SK-N-SH (cell line): ENCODE data around the gene C16orf54. TPM values are rescaled to one million over a fixed set of nuclear protein-coding genes. Genes with fewer than 3 reads are reported as not detected.

Experiments used
- CTCF ChIA-PET: fragments of 300-600, 350-600 bp; formaldehyde crosslinking; extraction: SDS; loops from one replicate; lab custom pipeline; 2021; lab: Yijun Ruan, JAX
- POLR2A ChIA-PET: fragments of 350-600 bp; sonication (Branson Sonifier 250); formaldehyde crosslinking; extraction: SDS; loops from one replicate; lab custom pipeline; 2020; ENCODE audit warnings: antibody characterized with exemption, inconsistent platforms; lab: Yijun Ruan, JAX
- DNase-seq: peaks from one replicate; pipeline ENCODE4 v3.0.0; 2012
- H2AFZ ChIP-seq: fragments of 200-600 bp; sonication (generic); 2 replicates; pipeline ENCODE4 v1.8.1; 2016; ENCODE audit warnings: antibody characterized with exemption, mild to moderate bottlenecking, low read depth
- H3F3A ChIP-seq: fragments of 200-600 bp; sonication (generic); replicated peaks from 2 replicates; pipeline ENCODE3; 2016; ENCODE audit warnings: antibody characterized with exemption, mild to moderate bottlenecking; ENCODE audit not compliant: insufficient read depth
- H3K27ac ChIP-seq, 2 experiments: fragments of 200-500 bp in 1 of 2; fragments of 200-600 bp in 1 of 2; sonication (Bioruptor generic) in 1 of 2; sonication (generic), shearing (Covaris generic) in 1 of 2; 2 replicates each; pipeline versions ENCODE4 v1.5.1 to v1.6.1; 2014 to 2016; ENCODE audit warnings: low read depth in 2 of 2, inconsistent platforms in 1 of 2, low read length in 1 of 2, mild to moderate bottlenecking in 1 of 2, mixed read lengths in 1 of 2
- H3K27me3 ChIP-seq: fragments of 200-600 bp; sonication (generic), shearing (Covaris generic); 2 replicates; pipeline ENCODE4 v1.6.1; 2016; ENCODE audit warnings: mixed run types; ENCODE audit not compliant: insufficient read depth
- H3K36me3 ChIP-seq, 2 experiments: fragments of 200-500 bp in 1 of 2; fragments of 200-600 bp in 1 of 2; sonication (Bioruptor generic) in 1 of 2; sonication (generic) in 1 of 2; replicated peaks in 1 of 2; 2 replicates each; pipeline versions ENCODE3 to v1.5.1; 2014 to 2016; ENCODE audit warnings: low read length in 1 of 2, mild to moderate bottlenecking in 1 of 2; ENCODE audit not compliant: insufficient read depth in 2 of 2, control insufficient read depth in 1 of 2
- H3K4me1 ChIP-seq, 2 experiments: fragments of 200-500 bp in 1 of 2; fragments of 200-600 bp in 1 of 2; sonication (Bioruptor generic) in 1 of 2; sonication (generic), shearing (Covaris generic) in 1 of 2; 2 replicates each; pipeline versions ENCODE4 v1.5.1 to v1.6.1; 2014 to 2016; ENCODE audit warnings: low read depth in 1 of 2, low read length in 1 of 2, mixed run types in 1 of 2; ENCODE audit not compliant: insufficient read depth in 2 of 2, control insufficient read depth in 1 of 2
- H3K4me2 ChIP-seq: fragments of 200-600 bp; sonication (generic), shearing (Covaris generic); 2 replicates; pipeline ENCODE4 v1.6.1; 2017; ENCODE audit warnings: mixed run types
- H3K4me3 ChIP-seq, 2 experiments: fragments of 200-500 bp in 1 of 2; fragments of 200-600 bp in 1 of 2; sonication (Bioruptor generic) in 1 of 2; sonication (generic), shearing (Covaris generic) in 1 of 2; 2 replicates each; pipeline versions ENCODE4 v1.5.1 to v1.8.1; 2014 to 2016; ENCODE audit warnings: low read depth in 2 of 2, inconsistent platforms in 1 of 2, low read length in 1 of 2, mild to moderate bottlenecking in 1 of 2, mixed read lengths in 1 of 2, moderate library complexity in 1 of 2
- H3K79me2 ChIP-seq: fragments of 200-600 bp; sonication (generic); 2 replicates; pipeline ENCODE4 v1.8.1; 2017; ENCODE audit warnings: mild to moderate bottlenecking; ENCODE audit not compliant: insufficient read depth
- H3K9ac ChIP-seq: fragments of 200-600 bp; sonication (generic); 2 replicates; pipeline ENCODE4 v1.6.1; 2017; ENCODE audit warnings: mixed run types
- H3K9me2 ChIP-seq: fragments of 200-600 bp; sonication (generic); 2 replicates; pipeline ENCODE4 v1.6.1; 2017; ENCODE audit warnings: mixed run types
- H3K9me3 ChIP-seq: fragments of 200-600 bp; sonication (generic); 2 replicates; pipeline ENCODE4 v1.6.1; 2017; ENCODE audit warnings: mixed run types, mild to moderate bottlenecking, moderate library complexity
- H4K20me1 ChIP-seq: fragments of 200-600 bp; sonication (generic); 2 replicates; pipeline ENCODE4 v1.6.1; 2017; ENCODE audit warnings: mild to moderate bottlenecking, mixed run types; ENCODE audit not compliant: insufficient read depth
- CHD2 ChIP-seq: fragments of 150-350 bp; IDR thresholded peaks from 2 replicates; pipeline ENCODE4 v1.6.1; 2018; ENCODE audit warnings: low read length; ENCODE audit not compliant: partially characterized antibody
- GABPA ChIP-seq: IDR thresholded peaks from 2 replicates; pipeline ENCODE4 v1.4.0; 2012; ENCODE audit warnings: low read depth, mild to moderate bottlenecking
- JUND ChIP-seq: IDR thresholded peaks from 2 replicates; pipeline ENCODE4 v1.4.0; 2012
- POLR2AphosphoS5 ChIP-seq: IDR thresholded peaks from 2 replicates; pipeline ENCODE4 v1.6.1; 2012; ENCODE audit warnings: low read depth, low read length
- RCOR1 ChIP-seq: fragments of 150-350 bp; IDR thresholded peaks from 2 replicates; pipeline ENCODE4 v1.6.1; 2017; ENCODE audit warnings: antibody characterized with exemption, low read length
- REST ChIP-seq: IDR thresholded peaks from 2 replicates; pipeline ENCODE4 v1.6.1; 2012; ENCODE audit warnings: mild to moderate bottlenecking, low read depth, low read length, moderate library complexity
- SIN3A ChIP-seq: IDR thresholded peaks from 2 replicates; pipeline ENCODE4 v1.6.1; 2012; ENCODE audit warnings: low read depth, mild to moderate bottlenecking, low read length, moderate library complexity, borderline replicate concordance
- SMC3 ChIP-seq: IDR thresholded peaks from 2 replicates; pipeline ENCODE4 v1.6.1; 2012; ENCODE audit warnings: low read depth, low read length, improper control_type of control experiment
- TAF1 ChIP-seq: IDR thresholded peaks from 2 replicates; pipeline ENCODE4 v1.6.1; 2012; ENCODE audit warnings: low read depth, mild to moderate bottlenecking, low read length, moderate library complexity, borderline replicate concordance
- TCF12 ChIP-seq: IDR thresholded peaks from 2 replicates; pipeline ENCODE4 v1.4.0; 2012
- TEAD4 ChIP-seq: IDR thresholded peaks from 2 replicates; pipeline ENCODE4 v1.4.0; 2012; ENCODE audit warnings: mild to moderate bottlenecking, borderline replicate concordance; ENCODE audit not compliant: insufficient read depth
- USF1 ChIP-seq: IDR thresholded peaks from 2 replicates; pipeline ENCODE4 v1.4.0; 2012; ENCODE audit warnings: low read depth, borderline replicate concordance
- USF2 ChIP-seq: fragments of 150-350 bp; IDR thresholded peaks from 2 replicates; pipeline ENCODE4 v1.6.1; 2017; ENCODE audit warnings: antibody characterized with exemption, low read length, low read depth, borderline replicate concordance
- YY1 ChIP-seq: IDR thresholded peaks from 2 replicates; pipeline ENCODE4 v1.4.0; 2012; ENCODE audit warnings: low read depth, mild to moderate bottlenecking
- ZBTB33 ChIP-seq: IDR thresholded peaks from 2 replicates; pipeline ENCODE4 v1.4.0; 2012; ENCODE audit warnings: low read depth, borderline replicate concordance
- WGBS: methylation state at CpG from one replicate; pipeline ENCODE4 v1.1.6; 2017; ENCODE audit warnings: low lambda C conversion rate; 5-methylcytosine and 5-hydroxymethylcytosine counted together
- polyA plus RNA-seq, 3 experiments: library from polyadenylated mRNA; depleted of rRNA; stranded (reverse); fragments of >200 nt; gene quantifications; 2 replicates each; pipeline ENCODE4 v1.2.3, GENCODE V29; 2012

The C16orf54 gene
- polyA plus RNA-seq, 1 of the 3 experiments (the other 2 are of a cell fraction): not detected

GRCh38 chr16:29738514-29738913 is 7.3 kb downstream of the C16orf54 start:
- TF ChIP-seq RCOR1: no peak
- no peak for TF ChIP-seq CHD2
- TF ChIP-seq TCF12: no peak
- no peak for TF ChIP-seq POLR2AphosphoS5
- no peak for TF ChIP-seq SMC3
- no peak for TF ChIP-seq YY1
- no peak for TF ChIP-seq SIN3A
- no peak for TF ChIP-seq USF1
- TF ChIP-seq TEAD4: no peak
- no peak for TF ChIP-seq JUND
- no peak for TF ChIP-seq REST
- TF ChIP-seq TAF1: no peak
- TF ChIP-seq USF2: no peak
- TF ChIP-seq GABPA: no peak
- TF ChIP-seq ZBTB33: no peak
- WGBS: 57% methylated on average over 2 of the region's 2 CpGs
- H3K9me2 ChIP-seq: no peaks in the 10 kb centered on the region
- no peaks in the 10 kb centered on the region for H3K36me3 ChIP-seq
- H4K20me1 ChIP-seq: no peaks in the 10 kb centered on the region
- no peak overlapping the region for H2AFZ ChIP-seq
- H3K9ac ChIP-seq: no peak overlapping the region
- ChIA-PET POLR2A (no interaction called here), CTCF (interaction anchor here (1.1 to 2.1 kb wide), 2 partner anchors 9 to 10 kb away, joined by 3 to 6 read pairs; no protein-coding TSS in a partner anchor)
- H3K4me1 ChIP-seq: peaks cover 0 to 3% of the 10 kb centered on the region in 2 experiments; a peak in 1 of 4 replicates
- H3K9me3 ChIP-seq: no peaks in the 10 kb centered on the region
- no peak overlapping the region for H3K4me3 ChIP-seq
- no peak overlapping the region for H3K4me2 ChIP-seq
- no peaks in the 10 kb centered on the region for H3K79me2 ChIP-seq
- H3K27ac ChIP-seq: no peak overlapping the region
- DNase-seq: no peak
- no peaks in the 10 kb centered on the region for H3F3A ChIP-seq
- H3K27me3 ChIP-seq: peaks cover 8% of the 10 kb centered on the region; the same call in 1 of the 2 replicates
